A549 treated with AZD2906 at 1 μM for 4 hours (cell line): ENCODE results near the gene MYH3. TPM values are rescaled to one million over a fixed set of nuclear protein-coding genes. Genes with fewer than 3 reads are reported as not detected.

Source experiments
- total RNA-seq: library from RNA; stranded (reverse); fragments of 200-300 nt; extraction: Qiagen RNA extraction; gene quantifications from 5 replicates; pipeline ENCODE4 v1.2.3, GENCODE V29; 2022

MYH3 gene
- total RNA-seq, result 0.43 to 1.3 TPM (median 0.97 TPM) in 5 replicates

GRCh38 chr17:10657148-10657547 lies at the start of gene MYH3:
Gene MYH3, minus strand, starts transcription at chr17:10657309. Its CDS starts 2,245 bp downstream, at chr17:10655064.

GRCh38 chr17:10697092-10698081 lies 40.3 kb upstream of the MYH3 start, which contains the start of the genes ADPRM and SCO1:
Gene ADPRM, plus strand, starts transcription at chr17:10697594. Its CDS starts 7,333 bp downstream, at chr17:10704927.
Gene SCO1, minus strand, starts transcription at chr17:10697533. Its CDS starts 26 bp downstream, at chr17:10697507.

Other genes starting within 250 kb of the MYH3 start
- gene MYH8, start 235.4 kb downstream of the MYH3 start, total RNA-seq, result not detected in 5 replicates
- gene MYH4, start 187.8 kb downstream of the MYH3 start, total RNA-seq, result not detected in 5 replicates
- not detected in 5 replicates for gene MYH1, start 138.8 kb downstream of the MYH3 start, total RNA-seq
- not detected in 5 replicates for gene MYH2, start 107.7 kb downstream of the MYH3 start, total RNA-seq
- 49.3 to 57.9 TPM (median 56.1 TPM) in 5 replicates for gene SCO1, start 40.2 kb upstream of the MYH3 start, total RNA-seq
- gene ADPRM, start 40.3 kb upstream of the MYH3 start, total RNA-seq, result 6.1 to 9.2 TPM (median 8.6 TPM) in 5 replicates
- gene TMEM220, start 72.7 kb upstream of the MYH3 start, total RNA-seq, result 2.0 to 3.8 TPM (median 2.7 TPM) in 5 replicates
- not detected in 5 replicates for gene TMEM238L, start 146.8 kb upstream of the MYH3 start, total RNA-seq
- gene PIRT, start 180.8 kb upstream of the MYH3 start, total RNA-seq, result not detected in 5 replicates